Hematopoietic multipotent progenitor cell (in vitro differentiated cells): Measurements from ENCODE around the gene PTPN14. TPM values are rescaled to one million over a fixed set of nuclear protein-coding genes. Genes with fewer than 3 reads are reported as not detected.

ENCODE experiments used
- DNase-seq, 3 donors: peaks; one replicate each; pipeline ENCODE4 v3.0.0-alpha.2; 2011 to 2015; ENCODE audit warnings: low read depth in 2 of 3, low spot score in 2 of 3
- total RNA-seq: library from RNA; depleted of rRNA; stranded (reverse); fragments of >200 nt; gene quantifications from one replicate; pipeline ENCODE4 v1.2.3, GENCODE V29; 2012

Gene PTPN14
- total RNA-seq, 1 donor, result 4.6 TPM

DNA sequence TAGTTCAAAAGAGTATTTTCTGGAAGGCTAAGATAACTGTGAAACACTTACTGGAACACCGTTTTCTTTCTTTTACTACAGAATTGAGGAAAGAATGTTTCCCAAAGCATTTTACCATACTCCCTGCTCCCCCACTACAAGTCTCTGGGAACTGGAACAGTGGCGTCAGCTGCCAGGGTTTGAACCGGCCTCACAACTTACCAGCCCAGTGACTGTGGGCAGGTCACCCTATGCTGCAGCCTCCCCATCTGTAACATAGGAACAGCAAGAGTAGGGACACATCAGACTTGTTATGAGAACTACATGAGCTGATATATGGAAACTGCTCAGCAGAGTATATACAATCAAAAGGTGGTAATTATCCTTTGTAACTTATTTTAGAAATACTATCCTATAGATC, 91.5 kb downstream of the PTPN14 start:
- DNase-seq, result no peak

DNA sequence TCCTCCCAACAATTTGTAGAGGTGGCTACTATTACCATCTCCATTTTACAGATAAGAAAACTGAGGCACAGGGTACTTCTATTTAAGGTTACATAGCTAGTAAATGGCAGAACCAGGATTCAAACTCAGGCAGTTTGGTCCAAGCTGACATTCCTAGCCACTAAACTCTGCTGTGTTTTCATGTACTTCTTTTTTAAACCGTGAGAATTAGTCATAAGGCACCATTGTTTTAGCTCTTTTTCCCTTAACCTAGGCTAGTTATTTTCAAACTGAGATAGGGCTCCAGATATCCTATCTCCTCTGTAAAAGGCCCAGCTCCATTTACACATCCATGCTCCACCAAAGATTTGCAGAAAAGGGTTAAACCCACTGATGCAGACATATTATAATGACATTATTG, 92.9 kb downstream of the PTPN14 start:
- DNase-seq, result no peak

DNA sequence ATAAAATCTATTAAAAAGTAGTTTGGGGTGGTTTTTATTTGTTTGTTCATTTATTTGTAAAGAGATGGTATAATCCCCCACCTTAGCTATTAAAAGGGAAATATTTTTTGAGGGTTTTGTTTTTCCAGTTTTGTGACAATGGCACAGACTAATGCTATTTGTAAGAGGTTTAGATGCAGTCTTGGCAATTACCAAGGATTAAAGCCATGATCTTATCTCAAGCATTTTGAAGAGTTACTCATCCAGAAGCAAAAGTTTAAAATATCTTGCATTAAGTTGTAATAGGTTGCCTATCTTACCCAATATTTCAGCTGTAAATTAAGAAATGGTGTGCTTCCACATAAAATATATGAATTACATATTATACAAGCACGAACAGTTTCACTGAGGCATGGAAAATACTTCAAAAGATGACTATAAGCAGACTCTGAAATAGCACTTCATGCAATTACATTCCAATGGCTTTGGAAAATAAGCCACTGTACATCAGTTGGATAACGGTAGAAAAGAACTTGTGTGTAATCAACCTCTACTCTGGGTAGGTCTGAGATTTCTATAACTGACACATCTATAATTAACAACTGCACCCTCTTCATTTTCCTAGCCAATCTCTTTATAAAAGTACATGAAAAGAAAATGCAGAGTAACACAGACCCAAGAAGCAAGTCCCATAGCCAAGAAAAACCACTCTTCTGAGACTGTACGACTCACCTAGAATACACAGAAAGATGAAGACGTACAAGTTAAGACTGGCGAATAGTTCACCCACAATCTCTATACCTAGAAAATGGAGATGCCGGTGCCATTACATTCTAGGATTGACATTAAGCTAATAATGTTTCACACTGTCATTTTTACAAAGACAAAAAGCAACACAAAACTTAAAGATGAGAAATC, 95.2 kb downstream of the PTPN14 start:
- no peak for DNase-seq

DNA sequence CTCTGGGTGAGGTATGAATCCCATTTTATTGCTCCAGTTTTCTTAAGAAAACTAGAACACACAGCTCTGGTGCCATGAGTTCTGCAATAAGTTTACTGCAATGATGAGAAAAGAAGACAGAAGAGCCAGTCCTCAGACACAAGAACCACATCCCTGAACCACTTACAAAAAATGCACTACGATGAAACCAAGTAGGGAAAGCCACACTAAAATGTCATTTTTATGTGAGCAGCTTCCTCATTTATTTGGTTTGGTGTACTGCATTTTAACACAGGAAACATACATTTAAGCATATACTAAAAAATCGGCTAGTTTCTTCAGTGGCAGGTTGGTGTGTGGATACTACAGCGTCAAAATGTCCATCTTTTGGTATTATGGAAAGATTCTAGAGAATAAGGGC, 95.9 kb downstream of the PTPN14 start:
- peak in 1 of 3 donors; percentile 32 for DNase-seq

DNA sequence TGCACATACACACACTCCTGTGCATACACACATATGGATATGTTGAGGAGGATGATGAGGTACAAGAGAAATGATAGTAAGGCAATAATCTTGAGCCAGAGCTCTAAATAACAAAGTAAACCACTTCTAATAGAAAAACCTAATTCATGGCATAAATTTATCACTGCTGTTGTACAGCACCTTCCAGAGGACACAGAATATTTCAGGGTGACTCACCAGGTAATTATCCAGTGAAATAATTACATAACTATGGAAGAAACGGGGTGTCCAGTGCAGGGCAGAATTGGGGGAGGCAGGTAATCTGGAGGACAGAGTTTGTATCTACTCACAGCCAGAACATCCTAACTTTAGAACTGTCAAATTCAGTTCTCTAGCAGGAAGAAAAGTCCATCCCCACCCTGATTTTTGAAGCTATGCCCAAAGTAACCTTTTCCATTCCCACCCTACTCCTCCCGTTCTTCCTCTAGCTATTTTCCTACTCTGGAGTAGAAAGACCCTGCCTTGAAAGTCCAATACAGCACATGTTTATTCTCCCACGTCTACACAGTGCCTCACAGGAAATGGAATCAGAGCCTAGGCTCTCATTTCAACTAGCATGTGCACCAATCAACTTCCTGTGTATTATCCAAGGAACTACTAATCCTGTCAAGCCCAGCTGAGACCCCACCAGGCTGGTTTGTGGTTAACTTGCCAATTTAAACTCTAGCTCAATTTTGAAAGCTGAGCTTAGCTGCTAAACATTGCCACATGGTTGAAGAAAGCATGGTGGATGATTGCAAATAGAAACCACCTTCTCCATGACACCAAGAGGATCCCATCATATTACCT, 96.6 kb downstream of the PTPN14 start:
- DNase-seq, result no peak

DNA sequence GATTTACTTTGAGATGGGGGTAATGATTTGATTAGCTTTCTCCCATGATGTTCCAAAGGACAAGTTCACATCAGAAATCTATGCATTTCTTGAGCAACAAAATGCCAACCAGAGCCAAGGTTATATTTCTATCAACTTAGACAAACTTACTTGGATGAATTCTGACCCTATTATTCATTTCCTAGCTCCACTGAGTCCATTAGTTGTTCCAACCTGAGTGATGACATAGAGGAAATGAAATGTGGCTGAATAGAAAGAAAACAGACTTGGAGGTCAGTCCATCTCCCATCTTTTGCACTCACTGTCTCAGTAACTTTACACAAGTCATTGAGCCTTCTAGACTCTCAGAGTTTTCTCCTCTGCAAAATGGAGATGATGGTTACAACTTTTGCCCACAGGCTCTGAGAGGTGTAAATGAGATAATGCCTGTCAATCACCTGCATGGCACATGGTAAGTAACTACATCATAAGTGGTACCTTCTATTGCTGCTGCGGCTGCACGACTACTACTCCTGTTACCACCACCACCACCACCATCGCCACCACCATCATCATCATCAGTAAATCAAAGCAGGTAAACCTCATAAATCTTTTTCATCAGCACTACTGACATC, 98.2 kb downstream of the PTPN14 start:
- DNase-seq, result no peak

DNA sequence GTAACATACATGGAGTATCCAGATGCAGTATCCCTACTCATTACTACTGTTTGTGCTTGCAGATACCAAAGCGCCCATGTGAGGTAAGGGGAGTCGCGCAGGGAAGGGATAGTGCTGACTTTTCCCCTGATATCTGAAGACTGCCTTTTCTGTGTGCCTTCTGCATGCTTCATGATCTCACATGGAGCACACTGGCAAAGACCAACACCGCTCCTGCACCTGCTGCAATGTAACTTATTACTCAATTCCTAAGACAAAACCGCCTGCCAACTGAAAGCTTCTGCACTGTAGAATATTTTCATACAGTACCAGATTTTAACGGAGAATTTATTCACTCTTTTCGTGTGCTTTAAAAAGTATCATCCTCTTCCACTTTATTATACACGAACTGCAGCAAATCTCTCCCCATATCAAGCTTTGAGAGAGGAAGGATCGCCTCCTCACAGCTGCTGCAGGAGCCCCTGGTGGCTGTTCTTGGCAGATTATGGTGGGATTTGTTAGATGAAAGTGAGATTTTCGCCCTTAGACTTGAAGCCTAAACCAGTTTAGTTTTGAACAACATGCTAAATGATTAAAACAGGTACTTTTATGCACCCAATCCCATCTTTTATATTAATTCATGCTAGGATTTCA, 99.1 kb downstream of the PTPN14 start:
- peak in 1 of 3 donors; percentile 40 for DNase-seq

DNA sequence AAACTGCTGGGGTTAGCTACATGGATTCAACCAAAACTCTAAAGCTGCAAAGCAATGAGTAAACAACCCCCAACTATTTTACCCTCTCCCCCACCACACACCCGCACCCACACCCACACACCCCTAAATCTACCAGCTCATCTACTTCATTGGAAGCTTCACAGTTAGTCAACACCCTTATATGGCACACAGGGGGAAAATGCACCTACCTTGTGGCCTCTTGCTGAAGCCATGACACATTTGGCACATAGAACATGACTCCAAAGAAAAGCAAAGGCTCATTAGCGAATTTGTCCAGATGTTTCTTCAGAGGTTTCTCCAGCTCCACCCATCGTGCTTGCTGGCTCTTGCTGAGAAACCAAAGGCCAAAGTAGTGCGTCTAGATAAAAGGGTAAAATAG, 99.8 kb downstream of the PTPN14 start:
- DNase-seq, result no peak

DNA sequence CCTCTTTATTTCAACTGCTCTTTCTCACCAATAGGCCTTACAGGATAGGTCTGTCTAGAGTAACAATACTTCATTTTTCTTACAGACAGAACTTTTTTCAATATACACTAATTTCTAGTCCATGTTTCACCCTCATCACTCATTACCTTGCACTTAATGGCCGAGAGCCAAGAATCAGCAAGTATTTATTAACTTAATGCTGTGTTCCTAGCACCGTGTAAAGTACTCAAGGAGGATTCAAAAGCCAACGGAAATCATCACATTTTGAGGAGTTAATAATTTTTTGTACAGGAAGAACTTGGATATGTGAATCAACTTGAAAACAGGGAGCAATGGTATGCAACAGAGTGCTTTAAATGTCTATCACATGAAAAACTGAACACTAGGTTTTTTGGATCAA, 102.0 kb downstream of the PTPN14 start:
- DNase-seq, result no peak

DNA sequence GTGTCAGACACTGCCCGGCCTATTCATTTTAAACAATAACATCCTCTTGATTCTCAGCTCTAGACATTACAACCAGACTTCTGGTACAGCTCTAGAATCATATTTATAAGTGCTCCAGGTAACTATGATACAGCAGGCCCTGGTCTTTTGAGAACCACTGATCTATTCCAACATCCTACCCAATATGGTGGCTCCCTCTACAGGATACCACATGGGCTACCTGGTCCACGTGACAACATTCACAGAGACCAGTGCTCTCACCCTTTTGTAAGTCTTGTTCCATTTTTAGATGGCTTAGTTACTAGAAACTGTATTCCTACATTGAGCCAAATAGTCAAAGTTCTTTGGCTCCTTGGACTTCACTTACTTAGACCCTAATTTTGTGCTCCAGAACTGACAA, 102.9 kb downstream of the PTPN14 start:
- no peak for DNase-seq

DNA sequence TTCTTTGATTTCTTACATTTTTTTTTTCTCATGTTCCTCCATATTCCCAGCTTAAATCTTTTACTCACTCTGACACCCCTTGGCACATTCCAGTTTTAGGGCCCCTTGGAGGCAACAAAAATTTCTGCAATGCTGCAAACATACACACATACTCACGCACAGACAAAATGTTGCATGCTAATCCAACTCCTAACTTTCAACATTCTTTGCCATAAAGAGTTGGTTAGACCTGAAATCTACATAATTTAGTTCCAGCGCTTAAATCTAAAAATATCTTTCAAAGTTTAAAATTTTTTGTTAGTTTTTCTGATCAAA, 103.9 kb downstream of the PTPN14 start:
- no peak for DNase-seq

DNA sequence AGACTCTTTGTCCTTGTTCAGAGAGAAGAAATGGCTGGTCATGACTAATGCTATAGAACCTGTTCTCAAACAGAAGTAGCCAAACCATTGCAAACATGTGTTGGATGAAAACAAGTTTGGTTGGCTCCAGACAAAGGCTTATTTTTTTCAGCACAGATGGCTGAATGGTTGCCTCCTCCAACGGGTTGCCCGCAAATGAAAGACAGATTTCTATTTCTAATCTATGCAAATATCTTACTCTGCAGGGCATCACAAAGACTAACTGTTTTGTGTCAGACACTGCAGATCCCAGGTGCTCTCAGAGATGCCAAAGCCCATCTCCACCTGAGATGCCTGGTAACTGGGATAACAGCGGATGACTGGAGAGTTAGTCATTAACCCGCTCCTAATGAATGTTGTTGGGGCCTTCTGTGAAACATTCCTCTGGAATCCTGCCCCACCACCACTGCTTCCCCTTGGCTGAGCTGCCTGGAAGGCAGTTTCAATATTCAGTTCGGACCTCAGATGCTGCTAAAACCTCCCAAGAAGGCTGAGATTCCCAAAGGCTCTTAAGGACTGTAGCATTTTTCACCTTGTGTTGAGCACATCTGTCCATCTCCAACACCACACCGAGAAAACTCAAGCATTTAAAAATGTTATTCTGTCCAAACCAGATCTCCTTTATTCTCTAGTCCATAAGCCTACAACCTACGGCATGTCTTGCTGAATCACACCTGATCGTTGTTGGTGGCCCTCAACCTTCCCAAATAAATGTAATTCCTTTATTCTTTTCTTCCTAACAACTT, 104.4 kb downstream of the PTPN14 start:
- DNase-seq, result no peak

DNA sequence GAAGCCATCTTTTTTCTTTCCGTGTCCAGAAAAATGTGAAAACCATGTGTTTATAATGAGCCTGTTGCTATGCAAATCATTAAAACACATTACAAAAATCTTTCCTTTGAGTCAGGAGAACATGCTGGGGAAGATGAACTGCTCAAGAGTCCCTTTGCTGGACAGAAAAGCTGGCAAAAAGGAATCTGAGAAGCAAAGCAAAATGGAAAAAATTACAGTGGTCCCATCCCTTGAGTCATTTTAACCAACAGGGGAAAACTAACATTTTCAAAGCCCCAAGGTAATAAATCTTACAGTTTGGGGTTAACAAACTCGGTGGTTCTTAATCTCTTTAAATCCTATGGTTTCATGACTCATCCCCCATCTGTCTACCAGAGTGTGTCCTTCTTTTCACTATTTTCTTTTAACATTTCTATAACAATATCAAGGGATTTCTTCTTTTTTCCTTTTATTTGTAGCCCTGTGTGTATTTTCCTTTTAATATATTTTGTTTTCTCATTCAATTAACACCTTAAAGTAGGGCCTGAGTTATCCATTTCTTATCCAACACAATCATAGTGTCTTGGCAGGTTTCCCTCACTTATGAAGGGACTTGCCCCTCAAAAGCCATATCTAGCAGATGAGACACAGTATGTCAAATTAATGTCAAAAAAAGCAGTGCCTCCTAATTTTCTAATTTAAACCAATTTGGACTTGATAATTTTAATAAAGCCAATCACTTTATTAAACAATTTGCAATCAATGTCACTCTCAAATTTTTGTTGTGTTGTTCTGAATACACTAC, 105.4 kb downstream of the PTPN14 start:
- peak in 2 of 3 donors; percentile 65 to 78 for DNase-seq

DNA sequence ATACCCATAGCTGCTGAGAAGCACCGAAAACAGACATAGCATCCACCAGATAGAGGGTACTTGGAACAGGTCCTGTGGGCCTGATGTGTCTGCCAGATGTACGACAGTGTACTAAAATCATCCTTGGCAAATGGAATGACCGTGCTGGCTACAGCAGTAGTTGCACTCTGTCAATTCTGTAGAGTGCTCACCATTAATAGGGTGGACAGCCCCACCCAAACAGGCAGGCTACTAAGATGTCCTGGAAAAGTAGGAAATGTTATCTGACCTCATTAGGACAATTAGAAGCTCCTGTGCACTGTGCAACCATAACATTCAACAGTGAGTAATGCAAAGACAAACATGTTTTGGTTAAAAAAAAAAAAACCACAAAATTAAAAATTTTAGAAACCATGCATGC, 106.2 kb downstream of the PTPN14 start:
- DNase-seq, result no peak

DNA sequence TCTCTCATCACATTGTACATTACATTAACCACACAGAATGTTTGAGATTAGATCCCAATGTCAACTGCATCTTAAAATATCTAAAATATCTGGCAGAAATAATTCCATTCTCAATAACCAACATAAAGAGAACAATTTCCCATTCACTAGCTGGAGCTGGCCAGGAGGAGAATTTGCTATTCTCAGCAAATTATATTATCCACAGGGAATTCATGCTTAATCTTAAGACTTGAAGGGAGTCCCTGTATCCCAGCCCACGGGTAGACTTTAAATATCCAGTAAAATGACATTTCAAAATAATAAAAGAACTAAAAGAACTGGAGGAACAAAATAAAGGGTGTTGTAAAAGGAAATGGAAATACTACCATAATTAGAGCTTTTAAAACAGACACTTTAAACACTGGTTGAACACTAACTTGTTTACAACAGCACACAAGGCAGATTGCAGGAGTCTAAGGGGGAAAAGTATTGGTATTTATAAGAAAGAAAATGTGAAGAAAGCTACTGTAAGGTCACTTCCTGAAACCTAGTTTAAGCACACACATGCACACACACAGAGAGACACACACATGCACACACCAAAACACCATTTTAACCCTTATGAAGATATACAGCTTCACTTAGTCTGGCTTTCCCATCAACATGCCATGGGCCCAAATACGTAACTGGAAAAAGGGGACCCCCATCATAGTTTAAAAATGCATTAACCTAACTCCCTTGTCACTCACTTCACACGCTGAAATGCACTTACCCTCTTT, 107.0 kb downstream of the PTPN14 start:
- no peak for DNase-seq

DNA sequence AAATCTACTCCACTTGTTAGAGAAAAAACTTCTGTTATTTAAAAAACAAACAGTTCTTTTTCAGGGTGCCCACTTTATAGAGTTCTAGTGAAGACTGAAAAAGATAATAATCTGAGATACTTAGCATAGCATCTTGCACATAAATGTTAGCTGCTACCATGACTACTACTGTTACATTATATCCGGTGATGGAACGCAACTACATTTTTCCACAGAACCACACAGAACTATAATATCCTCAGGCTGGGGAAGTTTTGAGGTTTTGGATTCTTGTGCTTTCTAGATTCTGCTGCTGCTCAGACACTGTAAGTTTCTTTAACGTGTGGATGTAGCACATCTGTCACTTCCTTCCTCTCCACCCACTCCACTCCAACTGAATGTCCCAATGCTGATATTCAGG, 110.3 kb downstream of the PTPN14 start:
- DNase-seq, result peak in 2 of 3 donors; percentile 34 to 69

DNA sequence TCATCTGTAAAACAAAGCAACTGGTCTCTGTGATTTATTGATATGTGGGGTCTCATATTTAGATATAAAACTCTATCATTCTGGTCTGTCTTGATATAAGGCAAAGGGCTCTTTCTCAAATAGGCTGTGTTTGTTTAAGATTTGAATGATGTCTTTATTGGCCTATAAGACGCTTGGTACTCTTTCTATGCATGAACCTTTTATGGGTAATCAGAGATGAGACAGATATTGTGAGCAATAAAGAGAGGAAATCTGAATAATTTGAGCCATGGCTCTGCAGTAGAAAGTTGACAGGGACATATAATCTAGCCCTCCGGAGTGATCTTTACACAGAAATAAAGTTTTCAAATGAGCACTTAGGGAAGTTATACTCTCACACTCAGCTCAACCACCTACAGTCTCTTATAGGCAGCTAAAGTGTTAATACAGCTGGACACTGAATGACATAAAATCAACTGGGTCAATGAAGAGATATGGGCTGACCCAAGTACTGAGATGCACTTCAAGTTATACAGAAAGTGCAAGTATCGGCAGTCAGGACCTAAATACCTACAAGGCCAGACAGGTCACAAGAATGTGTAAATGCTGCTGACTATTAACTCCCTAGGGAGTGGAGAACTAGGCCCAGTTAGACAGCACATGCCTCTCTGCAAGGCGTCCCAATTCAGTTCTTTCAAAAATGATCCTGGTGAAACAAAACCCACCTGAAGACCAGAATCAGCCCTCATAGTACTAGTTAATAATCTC, 111.0 kb downstream of the PTPN14 start:
- DNase-seq, result no peak
